ENCODE measurements around the gene KCNH3. TPM values are rescaled to one million over a fixed set of nuclear protein-coding genes. Genes with fewer than 3 reads are reported as not detected.

Gene KCNH3
- total and polyA plus RNA-seq, 2 donors from 2014 or later: 1.4 to 2.8 TPM

DNA sequence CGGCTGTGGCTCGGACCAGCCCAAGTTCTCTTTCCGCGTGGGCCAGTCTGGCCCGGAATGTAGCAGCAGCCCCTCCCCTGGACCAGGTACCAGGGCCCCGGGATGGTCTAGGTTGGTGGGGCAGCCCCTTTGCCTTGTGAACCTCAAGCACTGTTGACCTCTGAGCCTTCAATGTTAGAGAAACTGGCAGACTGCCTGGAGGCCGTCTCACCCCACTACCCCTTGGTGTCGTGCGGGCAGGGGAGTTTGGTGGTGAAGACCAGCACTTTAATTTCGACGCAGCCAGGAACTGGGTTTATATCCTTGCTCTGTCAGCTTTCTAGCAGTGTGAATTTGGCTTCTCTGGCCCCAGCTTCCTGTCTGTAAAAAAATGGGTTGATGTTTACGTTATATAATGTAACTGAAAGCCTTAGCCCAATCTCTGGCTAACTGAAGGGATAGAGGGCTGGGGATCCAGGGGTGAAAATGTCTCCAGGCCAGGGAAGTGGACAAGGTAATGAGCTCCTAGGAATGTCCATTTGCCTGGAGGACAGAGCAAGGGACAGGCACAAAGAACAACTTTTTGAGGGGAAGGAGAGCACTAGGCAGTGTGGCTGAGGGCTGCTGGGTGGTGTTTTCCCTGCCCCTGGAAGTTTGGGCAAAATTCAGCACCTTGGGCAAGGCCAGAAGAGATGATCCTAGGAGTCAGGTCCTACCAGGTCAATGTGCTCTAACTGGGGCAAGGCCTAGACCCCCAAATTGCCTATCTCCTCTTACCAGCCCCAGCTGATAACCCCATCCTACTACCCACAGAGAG lies 17.8 kb downstream of the KCNH3 start:
- FAIRE-seq: no peak
- no peak for TF ChIP-seq CTCF (IDR thresholded peaks at IDR 0.05; ENCODE audit: borderline replicate concordance, extremely low read depth, insufficient read depth)
- Histone ChIP-seq H3K9ac (ENCODE audit: low read length in 3 of 3) (no peak overlapping the region), H3K4me3 (ENCODE audit: low read length in 3 of 3) (no peak overlapping the region), H3K27me3 (ENCODE audit: control insufficient read depth, insufficient read depth, low read length) (no peaks in the 10 kb centered on the region), H3K36me3 (ENCODE audit: control insufficient read depth in 2 of 3, insufficient read depth in 3 of 3, low read length in 3 of 3) (peaks cover 0 to 26% (median 23%) of the 10 kb centered on the region in 3 donors), H3K4me1 (ENCODE audit: control insufficient read depth in 2 of 3, insufficient read depth in 2 of 3, low read depth in 1 of 3, low read length in 3 of 3) (peaks cover 0 to 16% (median 14%) of the 10 kb centered on the region in 3 donors), H3K27ac (ENCODE audit: low read depth in 2 of 2, low read length in 2 of 2) (no peak overlapping the region), H3K9me3 (ENCODE audit: control insufficient read depth in 2 of 3, insufficient read depth in 1 of 3, low read length in 3 of 3) (no peaks in the 10 kb centered on the region)
- no peak for DNase-seq
- intact Hi-C loops (cut with DNase I): no loop called here

- H3K27ac ChIP-seq (ENCODE audit: low read depth in 2 of 2, low read length in 2 of 2): no peak overlapping the region
- no peaks in the 10 kb centered on the region for H3K9me3 ChIP-seq (ENCODE audit: control insufficient read depth in 2 of 3, insufficient read depth in 1 of 3, low read length in 3 of 3)
- DNase-seq: peak in 1 of 5 donors; percentile 65
- no peak overlapping the region for H3K9ac ChIP-seq (ENCODE audit: low read length in 3 of 3)
- intact Hi-C loops (cut with DNase I): no loop called here
- no peak overlapping the region for H3K4me3 ChIP-seq (ENCODE audit: low read length in 3 of 3)
- TF ChIP-seq CTCF (IDR thresholded peaks at IDR 0.05; ENCODE audit: borderline replicate concordance, extremely low read depth, insufficient read depth): no peak
- H3K4me1 ChIP-seq (ENCODE audit: control insufficient read depth in 2 of 3, insufficient read depth in 2 of 3, low read depth in 1 of 3, low read length in 3 of 3): peaks cover 0 to 15% (median 14%) of the 10 kb centered on the region in 3 donors
- H3K36me3 ChIP-seq (ENCODE audit: control insufficient read depth in 2 of 3, insufficient read depth in 3 of 3, low read length in 3 of 3): peaks cover 3 to 34% (median 30%) of the 10 kb centered on the region in 3 donors
- no peak for FAIRE-seq
- H3K27me3 ChIP-seq (ENCODE audit: control insufficient read depth, insufficient read depth, low read length): no peaks in the 10 kb centered on the region
Measured at GRCh38 chr12:49557187-49557916, 18.5 kb downstream of the KCNH3 start.

- Histone ChIP-seq H3K9ac (ENCODE audit: low read length in 3 of 3) (no peak overlapping the region), H3K27ac (ENCODE audit: low read depth in 2 of 2, low read length in 2 of 2) (no peak overlapping the region), H3K36me3 (ENCODE audit: control insufficient read depth in 2 of 3, insufficient read depth in 3 of 3, low read length in 3 of 3) (peaks cover 3 to 39% (median 33%) of the 10 kb centered on the region in 3 donors), H3K27me3 (ENCODE audit: control insufficient read depth, insufficient read depth, low read length) (no peaks in the 10 kb centered on the region), H3K9me3 (ENCODE audit: control insufficient read depth in 2 of 3, insufficient read depth in 1 of 3, low read length in 3 of 3) (no peaks in the 10 kb centered on the region), H3K4me3 (ENCODE audit: low read length in 3 of 3) (no peak overlapping the region), H3K4me1 (ENCODE audit: control insufficient read depth in 2 of 3, insufficient read depth in 2 of 3, low read depth in 1 of 3, low read length in 3 of 3) (peaks cover 0 to 15% (median 14%) of the 10 kb centered on the region in 3 donors)
- peak in 1 of 5 donors; percentile 53 for DNase-seq
- TF ChIP-seq CTCF (IDR thresholded peaks at IDR 0.05; ENCODE audit: borderline replicate concordance, extremely low read depth, insufficient read depth): peak; percentile 14
- intact Hi-C loops (cut with DNase I): no loop called here
- FAIRE-seq: no peak
Measured at GRCh38 chr12:49557917-49558215, 19.0 kb downstream of the KCNH3 start.

Data from kidney (tissue), 14 donors.